HG03045 (cell line): ENCODE data around the gene P2RY6.

Experiments used
- ATAC-seq: cut with Tn5 transposase; IDR thresholded peaks from one replicate; pipeline ENCODE4 v1.9.1; 2021; ENCODE audit warnings: mild to moderate bottlenecking, moderate library complexity; ENCODE audit not compliant: unreplicated experiment

P2RY6 gene

DNA sequence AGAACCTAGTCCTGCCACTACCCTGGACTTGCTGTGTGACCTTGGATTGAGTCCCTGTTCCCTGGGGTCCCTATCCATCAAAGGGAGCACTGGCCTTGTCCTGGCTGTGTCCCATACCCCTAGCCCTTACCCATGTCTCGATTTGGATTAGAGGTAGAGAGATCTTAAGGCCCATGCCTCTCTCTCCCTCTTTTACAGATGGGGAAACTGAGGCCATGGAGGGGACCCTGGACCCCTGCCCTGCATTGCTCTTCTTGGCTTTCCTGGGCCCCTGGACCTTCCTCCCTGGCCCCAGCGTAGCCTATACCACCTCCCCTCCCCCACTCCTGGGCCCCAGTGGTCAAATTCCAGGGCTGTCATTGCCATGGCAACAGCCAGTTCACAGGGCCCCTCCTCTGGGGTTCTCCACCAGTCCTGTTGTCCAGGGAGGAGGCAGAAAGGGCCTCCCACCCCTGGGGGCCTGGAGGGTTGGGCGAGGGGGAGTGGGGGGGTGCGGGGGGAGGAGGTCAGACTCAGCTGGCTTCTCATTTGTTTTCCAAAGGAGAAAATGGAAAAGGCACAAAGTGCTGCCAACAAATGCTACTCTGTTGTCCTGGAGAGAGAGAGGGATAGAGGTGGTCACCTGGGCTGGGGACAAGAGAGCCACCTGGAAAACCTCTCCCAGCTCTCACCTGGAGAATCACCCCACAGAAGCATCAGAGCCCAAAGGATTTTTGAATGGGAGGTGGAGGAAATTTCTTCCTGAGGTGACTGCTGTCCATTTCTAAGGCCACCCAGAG lies 59.2 kb downstream of the P2RY6 start:
- no peak for ATAC-seq

DNA sequence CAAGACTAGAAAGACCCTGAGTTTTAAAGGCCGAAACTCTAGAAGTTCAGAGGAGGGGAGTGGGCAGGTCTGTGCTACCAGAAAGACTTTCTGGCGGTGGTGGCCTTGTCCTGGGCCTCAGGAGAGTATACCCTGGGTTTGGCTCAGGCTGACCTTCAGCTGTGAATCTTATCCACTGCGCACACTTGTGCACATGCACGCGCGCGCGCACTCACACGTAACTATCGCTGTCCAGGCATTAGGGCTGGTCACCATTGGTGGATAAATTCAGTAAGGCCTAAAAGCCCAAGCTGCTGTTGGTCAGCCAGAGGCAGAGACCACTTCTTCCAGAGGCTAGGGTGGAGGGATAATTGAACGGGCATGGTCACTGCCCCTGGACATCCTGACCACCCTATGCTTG lies 61.0 kb downstream of the P2RY6 start:
- ATAC-seq = no peak

DNA sequence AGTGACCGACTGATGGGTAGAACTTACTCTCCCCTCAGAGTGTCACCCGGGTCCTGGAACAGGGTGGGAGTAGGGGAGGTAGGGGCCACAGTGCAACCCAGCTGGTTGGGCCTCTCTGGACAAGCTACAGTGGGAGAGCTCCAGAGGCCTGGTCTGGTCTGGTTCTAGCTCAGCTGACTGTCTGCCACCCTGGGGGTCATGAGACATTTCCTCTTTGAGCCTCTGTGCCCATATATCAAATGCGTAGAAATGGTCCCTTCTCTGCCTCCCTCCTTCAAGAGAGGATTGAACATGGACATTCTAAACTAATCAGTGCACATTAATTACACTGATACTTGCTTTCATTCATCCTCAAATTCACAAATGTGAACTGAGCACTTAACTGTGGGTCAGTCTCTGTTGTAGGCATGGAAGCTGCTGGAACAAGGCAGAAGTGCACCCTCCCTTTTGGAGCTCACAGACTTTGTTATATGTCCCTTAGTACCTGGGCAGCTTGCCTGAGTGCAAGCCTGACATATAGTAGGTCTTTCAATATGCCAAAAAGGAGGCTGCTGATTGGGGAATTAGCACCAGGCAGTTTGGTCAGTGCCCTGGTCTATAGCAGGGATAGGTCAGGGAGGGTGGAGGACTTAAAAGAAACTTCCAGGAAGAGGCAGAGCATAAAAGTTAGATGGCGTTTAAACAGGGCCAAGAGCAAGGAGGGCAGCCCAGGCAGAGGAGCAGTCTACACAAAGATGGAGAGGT lies 61.7 kb downstream of the P2RY6 start:
- ATAC-seq = no peak

DNA sequence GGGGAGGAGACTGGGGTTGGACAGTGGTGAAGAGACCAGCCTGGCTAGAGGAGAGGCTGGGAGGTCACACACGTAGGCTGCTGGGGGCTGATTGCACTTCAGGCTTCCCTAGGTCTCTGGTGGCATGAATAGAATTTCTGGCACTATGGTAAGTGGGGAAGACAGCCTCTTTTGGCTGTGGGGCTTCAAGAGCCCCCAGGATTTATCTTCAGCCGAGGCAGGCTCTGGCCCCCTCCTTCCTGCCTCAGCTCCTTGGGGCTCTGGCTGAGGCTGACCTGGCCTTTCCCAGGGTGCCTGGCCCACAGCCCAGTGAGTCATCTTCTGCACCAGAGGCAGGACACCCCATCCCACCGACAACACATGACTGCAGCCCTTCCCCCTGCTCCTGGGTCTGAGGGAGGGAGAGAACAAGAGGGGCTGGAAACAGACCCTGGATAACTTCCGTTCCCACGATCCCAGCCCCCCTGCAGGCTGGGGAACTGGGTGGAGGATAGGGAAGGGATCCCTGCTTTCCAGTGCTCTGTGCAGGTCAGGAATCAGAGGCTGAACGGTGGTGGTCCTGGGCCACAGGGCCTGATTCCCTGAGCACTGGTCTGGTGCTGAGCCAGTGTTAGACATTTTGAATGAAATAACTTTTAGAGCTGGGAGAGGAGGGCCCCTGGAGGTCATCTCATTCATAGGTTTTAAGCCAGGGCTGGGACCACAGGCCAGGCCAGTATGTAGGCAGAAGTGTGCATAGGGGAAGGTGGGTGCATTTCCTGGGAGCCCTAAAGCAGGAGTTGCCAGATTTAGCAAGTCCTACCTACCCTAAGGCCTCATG lies 62.5 kb downstream of the P2RY6 start:
- no peak for ATAC-seq

DNA sequence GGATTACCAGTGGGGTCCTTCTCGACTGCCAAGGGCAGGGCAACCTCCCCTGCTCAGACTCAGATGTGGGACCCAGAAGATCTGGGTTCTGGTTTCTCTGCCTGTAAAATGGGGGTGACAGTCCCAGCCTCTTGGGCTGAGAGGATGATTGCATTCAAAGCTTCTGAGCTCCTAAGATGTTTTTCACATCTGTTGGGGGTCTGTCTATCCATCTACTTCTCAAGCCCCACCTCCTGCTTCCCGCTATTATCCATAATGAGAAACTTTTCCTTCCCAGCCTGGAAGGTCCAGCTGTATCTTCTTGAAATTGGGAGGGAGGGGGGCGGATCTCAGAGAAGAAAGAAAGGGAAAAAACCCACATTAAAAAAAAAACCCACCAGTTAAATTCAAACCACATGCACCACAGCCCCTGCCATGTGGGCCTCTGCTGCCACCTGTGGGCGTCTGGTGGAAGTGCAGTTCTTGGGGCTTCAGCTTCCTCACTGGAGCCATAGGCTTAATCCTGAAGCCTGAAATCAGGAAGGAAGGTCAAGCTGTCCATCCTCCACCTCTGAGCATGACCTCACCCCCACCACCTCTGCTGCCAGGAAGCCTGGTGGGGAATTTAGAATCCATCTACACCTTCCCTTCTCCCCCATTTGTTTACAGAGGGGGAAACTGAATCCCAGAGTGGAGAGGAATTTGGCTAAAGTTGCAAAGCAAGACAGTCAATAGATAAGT lies 63.2 kb downstream of the P2RY6 start:
- ATAC-seq = no peak

DNA sequence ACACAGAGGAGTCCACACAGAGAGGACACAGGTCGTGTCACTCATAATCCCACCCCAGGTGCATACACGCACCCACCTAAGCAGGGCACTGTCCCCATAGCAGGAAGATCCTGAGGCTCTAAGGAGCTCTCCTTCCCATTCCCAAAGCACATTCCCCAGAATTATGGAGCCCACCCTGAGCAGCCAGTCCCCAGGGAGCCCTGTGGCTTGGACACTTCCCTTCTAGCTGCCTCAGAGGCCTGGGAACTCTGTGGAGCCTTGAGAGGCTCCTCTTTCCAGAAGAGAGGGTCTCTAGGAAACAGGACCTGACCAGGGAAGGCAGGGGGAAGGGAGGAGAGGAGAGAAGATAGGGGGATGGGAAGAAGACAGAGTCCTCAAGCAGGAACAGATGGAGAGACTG lies 65.7 kb downstream of the P2RY6 start:
- ATAC-seq = no peak

DNA sequence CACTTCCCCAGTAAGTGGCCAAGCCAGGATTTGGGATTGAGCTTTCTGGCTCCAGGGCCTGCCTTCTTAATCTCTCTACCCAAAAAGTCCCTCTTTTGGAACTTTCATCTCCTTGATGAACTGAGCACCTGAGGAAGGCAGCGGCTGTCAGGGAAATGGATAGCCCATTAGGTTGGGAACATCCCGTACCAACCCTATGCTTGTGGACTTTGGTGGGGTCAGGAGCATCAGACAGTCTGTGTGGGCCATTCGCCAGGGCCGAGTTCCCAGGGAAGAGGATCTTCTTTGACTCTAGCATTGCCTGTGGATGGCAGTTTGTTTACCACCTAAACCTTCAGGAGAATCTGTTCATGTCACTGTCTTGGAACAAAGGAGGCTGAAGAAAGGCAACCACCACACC lies 66.1 kb downstream of the P2RY6 start:
- ATAC-seq = no peak

DNA sequence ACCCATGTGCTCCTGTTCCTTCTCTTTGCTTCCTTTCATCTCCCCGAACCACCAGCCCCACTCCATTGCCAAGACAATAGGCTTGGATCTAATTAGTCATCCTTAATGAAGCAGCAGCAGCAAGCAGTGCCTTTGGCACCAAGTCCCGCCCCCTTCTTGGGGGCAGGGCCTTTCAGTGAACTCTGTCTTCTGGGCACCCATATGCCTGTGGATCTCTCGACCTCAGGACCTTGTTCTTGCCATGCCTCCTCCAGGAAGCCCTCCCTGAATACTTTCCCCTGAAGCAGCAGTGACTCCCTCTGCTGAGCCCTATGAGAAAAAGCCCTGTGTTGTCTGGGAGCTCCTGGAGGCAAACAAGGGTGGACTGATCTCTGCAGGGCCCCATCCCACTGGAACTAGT lies 68.0 kb downstream of the P2RY6 start:
- ATAC-seq = no peak

DNA sequence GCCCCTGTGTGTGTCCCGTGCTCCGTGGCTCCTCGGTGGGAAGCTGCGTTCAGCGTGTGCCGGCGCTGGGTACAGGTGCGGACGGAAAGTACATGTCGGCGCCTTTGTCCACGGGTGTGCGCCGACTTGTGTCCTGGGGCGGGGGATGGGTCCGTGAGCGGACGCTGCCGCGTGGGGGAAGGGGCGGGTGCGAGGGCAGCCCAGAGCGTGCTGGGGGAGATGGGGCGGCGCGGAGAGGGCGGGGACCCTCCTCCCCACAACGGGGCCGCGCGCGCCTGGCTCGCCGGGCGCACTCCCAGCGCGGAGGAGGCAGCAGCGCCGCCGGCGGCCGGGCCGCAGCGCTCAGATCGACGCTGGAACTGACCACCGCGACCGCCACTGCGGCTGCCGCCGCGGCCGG lies 70.5 kb downstream of the P2RY6 start:
- no peak for ATAC-seq

DNA sequence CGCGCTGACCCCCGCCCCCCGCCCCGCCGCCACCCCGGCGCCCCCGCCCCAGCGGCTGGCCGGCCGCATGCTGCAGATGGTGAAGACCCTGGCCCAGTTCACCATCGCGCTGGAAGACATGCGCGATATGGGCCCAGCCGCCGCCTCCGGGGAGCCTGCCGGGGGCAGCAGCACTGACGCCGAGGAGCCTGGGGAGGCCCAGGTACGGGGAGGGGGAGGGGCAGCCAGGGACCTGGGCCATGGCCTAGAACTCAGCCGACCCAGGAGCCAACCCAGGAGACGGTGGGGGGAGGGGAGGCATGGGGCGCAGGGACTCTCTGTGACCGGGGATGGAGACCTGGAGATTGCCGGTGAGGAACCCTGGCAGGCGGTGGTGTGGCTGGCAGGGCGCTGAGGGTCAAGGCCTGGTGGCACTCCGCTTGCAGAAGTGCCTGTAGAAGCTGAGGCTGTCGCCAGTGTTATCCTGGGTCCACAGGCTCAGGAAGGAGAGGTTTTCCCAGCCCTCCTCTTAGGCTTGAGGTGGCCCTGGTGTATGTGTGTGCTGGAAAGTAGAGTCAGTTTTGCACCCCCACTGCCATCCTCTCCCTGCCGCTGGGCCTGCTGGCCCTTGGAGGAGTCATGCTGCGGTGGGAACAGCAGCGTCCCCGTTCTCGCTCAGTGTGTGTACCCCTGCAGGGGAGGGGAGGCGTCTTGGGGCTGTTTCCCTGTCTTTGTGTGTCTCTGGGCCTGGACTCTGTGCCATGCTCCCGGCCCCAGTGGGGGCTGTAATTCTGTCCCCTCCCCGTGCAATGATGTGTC lies 71.1 kb downstream of the P2RY6 start:
- ATAC-seq = no peak

DNA sequence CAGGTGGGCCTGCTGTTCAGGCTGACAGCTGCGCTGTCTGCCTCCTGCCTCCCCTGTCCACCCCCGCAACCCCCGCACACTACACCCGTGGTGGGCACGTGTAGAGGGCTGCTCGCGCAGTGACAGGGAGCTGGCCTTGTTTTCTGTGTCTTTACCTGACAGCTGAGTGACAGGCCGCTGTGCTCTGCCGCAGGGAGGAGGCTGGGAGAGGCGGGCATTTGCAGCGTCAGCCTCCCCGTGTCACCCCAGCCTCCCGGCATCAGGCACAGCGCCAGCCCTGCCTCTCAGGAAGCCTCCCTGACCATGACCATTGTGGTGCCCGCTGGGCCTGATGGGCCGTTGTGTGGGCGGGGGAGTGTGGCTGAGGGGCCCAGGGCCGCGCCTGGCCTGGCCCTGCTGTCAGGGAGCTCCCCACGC lies 72.1 kb downstream of the P2RY6 start:
- no peak for ATAC-seq

DNA sequence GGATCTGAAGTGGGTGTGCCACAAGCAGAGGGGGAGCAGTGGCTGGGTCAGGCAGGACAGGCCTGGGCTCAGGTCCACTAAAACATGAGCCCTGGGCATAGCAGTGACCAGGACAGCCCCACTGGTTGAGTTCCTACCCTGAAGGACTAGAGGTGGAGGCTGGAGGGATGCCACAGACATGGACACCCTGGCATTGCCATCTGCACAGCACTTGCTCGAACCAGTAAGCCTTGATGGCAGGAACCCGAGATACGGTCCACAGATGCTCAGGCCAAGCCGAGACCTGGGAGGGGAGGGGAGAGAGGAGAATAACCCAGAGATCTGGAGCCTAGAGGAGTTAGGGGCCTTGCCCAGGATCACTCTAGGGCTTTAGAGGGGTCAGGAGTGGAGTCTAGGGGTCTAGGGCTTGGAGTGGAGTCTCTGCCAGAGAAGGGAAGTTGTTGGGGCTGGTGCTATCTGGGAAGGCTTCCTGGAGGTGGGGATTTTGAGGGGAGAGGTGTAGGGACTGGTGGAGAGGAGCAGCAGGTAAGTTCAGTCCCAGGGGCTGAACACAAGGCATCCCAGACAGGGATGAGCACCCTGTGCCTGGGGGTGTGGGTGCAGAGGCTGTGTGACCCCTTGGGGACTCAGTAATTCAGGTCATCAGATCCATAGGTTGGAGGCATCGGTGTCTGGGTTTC lies 73.5 kb downstream of the P2RY6 start:
- ATAC-seq = no peak

DNA sequence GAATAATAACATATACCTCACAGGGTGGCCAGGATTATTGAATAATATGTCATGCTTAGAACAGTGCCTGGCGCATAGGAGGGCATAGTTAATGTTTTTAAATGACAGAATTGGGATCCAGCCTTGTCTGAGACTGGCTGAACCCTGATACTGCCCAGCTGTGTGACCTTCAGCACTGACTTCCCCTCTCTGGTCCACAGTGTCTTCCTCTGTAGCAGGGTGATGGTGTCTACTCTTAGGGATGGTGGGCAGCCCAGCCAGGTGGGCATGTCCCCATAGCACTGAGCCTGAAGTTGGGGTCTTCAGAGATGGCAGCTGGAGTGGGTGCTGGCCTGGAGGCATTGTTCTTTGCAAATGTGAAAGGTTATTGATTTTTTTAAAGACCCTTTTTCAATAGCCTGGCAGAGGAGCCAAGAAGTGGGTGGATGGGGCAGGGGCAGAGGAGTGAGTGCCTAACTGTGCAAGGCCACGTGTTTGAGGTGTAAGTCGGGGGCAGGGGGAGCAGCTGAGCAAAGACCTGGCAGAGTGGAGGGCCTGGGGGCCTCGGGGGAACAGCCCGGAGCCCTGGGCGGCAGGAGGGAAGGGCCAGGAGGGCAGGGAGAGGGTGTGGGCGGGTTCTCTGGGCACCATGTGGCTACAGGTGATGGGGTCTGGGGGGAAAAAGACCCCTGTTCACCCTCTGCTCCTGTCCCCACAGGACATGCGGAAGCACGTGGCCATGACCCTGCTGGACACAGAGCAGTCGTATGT lies 74.2 kb downstream of the P2RY6 start:
- ATAC-seq = no peak

DNA sequence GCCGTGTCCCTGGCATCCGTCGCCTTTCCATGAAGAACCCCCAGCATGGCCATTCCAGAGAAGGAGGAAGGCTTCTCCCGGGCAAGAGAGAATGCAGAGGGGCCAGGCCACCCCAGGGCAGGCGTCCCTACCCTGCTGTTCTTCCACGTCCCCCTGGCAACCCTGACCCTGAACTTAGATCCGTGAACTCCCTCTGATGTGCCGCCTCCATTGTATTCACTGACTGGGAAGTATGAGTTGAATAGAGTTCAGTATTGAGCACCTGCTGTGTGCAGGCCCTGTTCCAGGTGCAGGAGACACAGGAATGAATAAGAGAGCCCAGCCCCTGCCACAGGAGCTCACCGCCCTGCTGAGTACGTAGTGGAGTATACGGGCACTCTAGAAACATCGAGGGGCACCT lies 74.9 kb downstream of the P2RY6 start:
- ATAC-seq = no peak
